Hepatocyte (in vitro differentiated cells): ENCODE data around the gene CHD1L. TPM values are rescaled to one million over a fixed set of nuclear protein-coding genes. Genes with fewer than 3 reads are reported as not detected.

Experiments
- DNase-seq: peaks from one replicate; pipeline ENCODE4 v3.0.0-alpha.2; 2016; ENCODE audit warnings: low spot score
- H2AFZ ChIP-seq: fragments of 200-600 bp; sonication (generic); 2 replicates; pipeline ENCODE4 v1.6.0; 2016; ENCODE audit warnings: antibody characterized with exemption, mild to moderate bottlenecking
- H3K27ac ChIP-seq: fragments of 200-600 bp; sonication (generic); 2 replicates; pipeline ENCODE4 v1.5.1; 2016; ENCODE audit warnings: mild to moderate bottlenecking
- H3K27me3 ChIP-seq: fragments of 200-600 bp; sonication (generic); 2 replicates; pipeline ENCODE4 v1.6.1; 2016
- H3K36me3 ChIP-seq: fragments of 200-600 bp; sonication (generic); replicated peaks from 2 replicates; pipeline ENCODE4 v1.5.1; 2016; ENCODE audit warnings: low read depth; ENCODE audit not compliant: insufficient read depth
- H3K4me1 ChIP-seq: fragments of 200-600 bp; sonication (generic); 2 replicates; pipeline ENCODE4 v1.5.1; 2016; ENCODE audit warnings: mild to moderate bottlenecking, moderate library complexity; ENCODE audit not compliant: insufficient read depth
- H3K4me2 ChIP-seq: fragments of 200-600 bp; sonication (generic); 2 replicates; pipeline ENCODE4 v1.6.0; 2016
- H3K4me3 ChIP-seq: fragments of 200-600 bp; sonication (generic); 2 replicates; pipeline ENCODE4 v1.5.1; 2016; ENCODE audit warnings: mild to moderate bottlenecking
- H3K79me2 ChIP-seq: fragments of 200-600 bp; sonication (generic); 2 replicates; pipeline ENCODE4 v1.6.0; 2017; ENCODE audit warnings: mild to moderate bottlenecking
- H3K9me2 ChIP-seq: fragments of 200-600 bp; sonication (generic); replicated peaks from 2 replicates; pipeline ENCODE4 v1.6.0; 2017; ENCODE audit warnings: mild to moderate bottlenecking; ENCODE audit not compliant: insufficient read depth
- H3K9me3 ChIP-seq: fragments of 200-600 bp; sonication (generic); 2 replicates; pipeline ENCODE4 v1.5.1; 2016; ENCODE audit warnings: low read depth, mild to moderate bottlenecking
- H4K20me1 ChIP-seq: fragments of 200-600 bp; sonication (generic); 2 replicates; pipeline ENCODE4 v1.6.0; 2016; ENCODE audit warnings: mild to moderate bottlenecking; ENCODE audit not compliant: insufficient read depth, poor library complexity, severe bottlenecking
- CTCF ChIP-seq: fragments of 200-600 bp; sonication (generic); IDR thresholded peaks from 2 replicates; pipeline ENCODE4 v1.5.1; 2016; ENCODE audit warnings: antibody characterized with exemption, mild to moderate bottlenecking; ENCODE audit not compliant: poor library complexity
- EZH2 ChIP-seq: fragments of 200-600 bp; sonication (generic); IDR thresholded peaks from 2 replicates; pipeline ENCODE4 v1.6.1; 2016; ENCODE audit warnings: antibody characterized with exemption, mild to moderate bottlenecking, borderline replicate concordance
- EZH2phosphoT487 ChIP-seq: fragments of 200-600 bp; sonication (generic); IDR thresholded peaks from one replicate; pipeline ENCODE4 v1.6.1; 2018; ENCODE audit warnings: antibody characterized with exemption, mild to moderate bottlenecking, low read depth, moderate library complexity; ENCODE audit not compliant: unreplicated experiment, severe bottlenecking
- WGBS: methylation state at CpG from one replicate; pipeline ENCODE4 v1.1.6; 2016; ENCODE audit warnings: low lambda C conversion rate; ENCODE audit errors: missing lambda C conversion rate; 5-methylcytosine and 5-hydroxymethylcytosine counted together
- polyA plus RNA-seq: library from polyadenylated mRNA; unstranded; fragments of >200 nt; fragmentation: Nextera tagmentation; extraction: Ambion mirVana; gene quantifications from 2 replicates; pipeline ENCODE4 v1.2.1, GENCODE V29; 2016
- total RNA-seq: library from RNA; depleted of rRNA; stranded (reverse); fragments of >200 nt; gene quantifications from 2 replicates; pipeline ENCODE4 v1.2.3, GENCODE V29; 2014

Gene CHD1L
- total and polyA plus RNA-seq, 2 experiments from 2014 or later: 30.0 to 41.6 TPM

DNA sequence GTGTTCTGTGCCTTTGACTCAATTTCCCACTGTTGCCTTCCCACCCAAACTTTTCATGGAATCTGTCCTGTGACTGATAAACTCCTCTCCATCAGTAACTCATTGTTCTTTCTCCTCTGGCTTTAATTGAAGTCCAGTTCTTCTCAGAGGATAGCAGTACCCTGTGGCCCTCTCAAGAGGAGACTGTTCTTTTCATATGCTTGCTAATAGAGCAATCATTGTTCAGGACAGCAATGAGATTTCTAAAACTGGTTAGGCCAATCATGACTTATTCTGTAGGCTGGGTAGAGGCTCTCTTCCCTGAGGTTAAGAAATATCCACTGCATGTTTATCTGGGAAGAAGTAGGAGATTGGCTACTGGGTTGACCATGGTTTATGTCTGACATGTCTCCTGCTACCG is 98.8 kb downstream of the CHD1L start:
- Histone ChIP-seq H2AFZ (no peak overlapping the region), H3K9me3 (no peaks in the 10 kb centered on the region), H3K4me2 (no peak overlapping the region), H3K9me2 (no peaks in the 10 kb centered on the region), H4K20me1 (no peaks in the 10 kb centered on the region), H3K79me2 (no peaks in the 10 kb centered on the region), H3K36me3 (no peaks in the 10 kb centered on the region), H3K27me3 (no peaks in the 10 kb centered on the region), H3K27ac (no peak overlapping the region), H3K4me3 (no peak overlapping the region), H3K4me1 (no peaks in the 10 kb centered on the region)
- TF ChIP-seq CTCF: no peak
- TF ChIP-seq EZH2: no peak
- no peak for TF ChIP-seq EZH2phosphoT487
- no peak for DNase-seq
- 94% methylated on average over 1 of the region's 1 CpG for WGBS

Other genes with a start within 250 kb of the CHD1L start
- gene PRKAB2, start 70.2 kb upstream of the CHD1L start, total RNA-seq: 28.6 and 29.1 TPM in 2 replicates
- 11.7 and 13.6 TPM in 2 replicates for gene PRKAB2, start 70.2 kb upstream of the CHD1L start, polyA plus RNA-seq
- gene FMO5, start 17.3 kb upstream of the CHD1L start, total RNA-seq: 43.9 and 48.6 TPM in 2 replicates
- 44.6 and 49.5 TPM in 2 replicates for gene FMO5, start 17.3 kb upstream of the CHD1L start, polyA plus RNA-seq